Upper lobe of left lung (tissue), 6 donors: Measurements from ENCODE around the gene PUDP. TPM values are rescaled to one million over a fixed set of nuclear protein-coding genes. Genes with fewer than 3 reads are reported as not detected.
A peak's percentile ranks its signal among the peaks of the same experiment; 100 is the strongest.

Source experiments
- ATAC-seq, 2 donors: fragments of 200-7000 bp; cut with Tn5 transposase; one replicate each; pipeline ENCODE4 v1.9.1; 2022; ENCODE audit warnings: mild to moderate bottlenecking in 2 of 2, moderate library complexity in 2 of 2; ENCODE audit not compliant: low FRiP score in 2 of 2
- DNase-seq, 2 donors: peaks; one replicate each; pipeline ENCODE4 v3.0.0-alpha.2; 2019 to 2020
- H3K27ac ChIP-seq, 4 donors: fragments of 200-600 bp; sonication (generic); one replicate each; pipeline ENCODE4 v1.5.1; 2016 to 2019
- H3K27me3 ChIP-seq, 4 donors: fragments of 200-600 bp; sonication (generic); one replicate each; pipeline ENCODE4 v1.5.1; 2017 to 2019
- H3K36me3 ChIP-seq, 4 donors: fragments of 200-600 bp; sonication (generic); one replicate each; pipeline ENCODE4 v1.5.1; 2016 to 2019
- H3K4me1 ChIP-seq, 4 donors: fragments of 200-600 bp; sonication (generic); one replicate each; pipeline ENCODE4 v1.5.1; 2018 to 2019
- H3K4me3 ChIP-seq, 4 donors: fragments of 200-600 bp; sonication (generic); one replicate each; pipeline ENCODE4 v1.5.1; 2017 to 2019; ENCODE audit warnings: mild to moderate bottlenecking in 2 of 4, moderate library complexity in 1 of 4
- H3K9me3 ChIP-seq, 4 donors: fragments of 200-600 bp; sonication (generic); one replicate each; pipeline ENCODE4 v1.5.1; 2018 to 2019
- CTCF ChIP-seq, 6 experiments: fragments of 450-650 bp in 4 of 6; fragments of 200-600 bp in 2 of 6; sonication (generic) in 2 of 6; IDR thresholded peaks; one replicate each; pipeline ENCODE4 v1.5.1; 2016 to 2019; ENCODE audit warnings: antibody characterized with exemption in 6 of 6
- EP300 ChIP-seq, 4 donors: sonication (generic); formaldehyde crosslinking; IDR thresholded peaks; one replicate each; pipeline ENCODE4 v1.5.1; 2017; ENCODE audit warnings: antibody characterized with exemption in 4 of 4, control low read depth in 2 of 4
- POLR2A ChIP-seq, 4 donors: fragments of 450-650 bp; IDR thresholded peaks; one replicate each; pipeline ENCODE4 v1.5.1; 2016 to 2017; ENCODE audit warnings: antibody characterized with exemption in 4 of 4, mild to moderate bottlenecking in 2 of 4
- POLR2AphosphoS5 ChIP-seq, 2 donors: sonication (generic); formaldehyde crosslinking; IDR thresholded peaks; one replicate each; pipeline ENCODE4 v1.5.1; 2017; ENCODE audit warnings: antibody characterized with exemption in 2 of 2
- WGBS, 2 donors: methylation state at CpG; one replicate each; pipeline ENCODE4 v1.1.5; 2017 to 2018; 5-methylcytosine and 5-hydroxymethylcytosine counted together
- total RNA-seq, 6 donors: library from RNA; depleted of rRNA in 4 of 6; stranded (reverse); fragments of >200 nt in 4 of 6; gene quantifications; one replicate each; pipeline versions ENCODE4 v1.1.0 to v1.2.1, GENCODE V29; 2016 to 2021
- donor health status: DM: no; HTN: no; CAD: no; lungs with moderate emphysema.
- donor health status: DM: no; HTN: yes; CAD: no; lungs with severe emphysema.

PUDP gene
- total RNA-seq, 6 donors from 2014 or later = 15.0 to 48.2 (median 25.8) TPM

DNA sequence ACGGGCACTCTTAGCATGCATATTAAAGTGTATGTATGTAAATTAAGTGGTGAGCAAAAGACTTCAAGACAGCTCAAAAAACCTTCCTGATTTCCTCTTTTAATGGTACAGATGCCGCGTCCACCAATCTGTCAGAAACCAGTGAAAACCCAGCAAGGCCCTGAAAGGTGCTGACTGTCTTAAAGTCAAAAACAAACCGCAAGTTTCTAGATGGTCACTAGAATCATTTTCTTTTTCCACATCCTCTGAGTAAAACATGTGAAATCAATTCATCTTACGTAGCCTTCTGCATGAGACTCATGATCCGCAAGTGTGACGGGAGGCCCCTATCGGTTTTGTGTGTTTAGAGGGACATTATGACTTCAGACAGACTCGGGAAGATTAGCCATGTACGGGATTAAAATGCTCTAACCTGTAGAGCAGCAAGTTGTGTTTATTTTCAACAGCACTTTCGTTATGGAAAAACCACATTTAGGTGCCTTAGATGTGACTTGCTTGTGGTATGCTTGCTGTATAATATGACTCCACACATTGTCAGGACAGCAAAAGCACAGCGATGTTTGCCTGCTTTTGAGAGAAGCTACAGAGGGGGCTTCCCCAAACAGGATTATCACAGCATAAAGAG is 88.6 kb downstream of the PUDP start:
- TF ChIP-seq POLR2A (IDR thresholded peaks at IDR 0.05) (no peak), POLR2AphosphoS5 (IDR thresholded peaks at IDR 0.05) (no peak), CTCF (IDR thresholded peaks at IDR 0.05) (no peak), EP300 (IDR thresholded peaks at IDR 0.05) (no peak)
- Histone ChIP-seq H3K27ac (no peak overlapping the region), H3K9me3 (no peaks in the 10 kb centered on the region), H3K27me3 (no peaks in the 10 kb centered on the region), H3K4me1 (peaks cover 0 to 10% (median 2%) of the 10 kb centered on the region in 4 donors), H3K4me3 (no peak overlapping the region), H3K36me3 (peaks cover 0 to 15% (median 6%) of the 10 kb centered on the region in 4 donors)
- ATAC-seq (no peak), DNase-seq (no peak)
- 91 to 93% methylated on average over 12 of the region's 12 CpGs for WGBS, 2 donors

- peak in 1 of 2 donors; percentile 62 for DNase-seq
- peaks cover 0 to 10% (median 2%) of the 10 kb centered on the region in 4 donors for H3K4me1 ChIP-seq
- H3K4me3 ChIP-seq = no peak overlapping the region
- H3K27ac ChIP-seq = peak overlapping the region in 1 of 4 donors; percentile 37
- no peaks in the 10 kb centered on the region for H3K27me3 ChIP-seq
- H3K36me3 ChIP-seq = peaks cover 0 to 13% (median 6%) of the 10 kb centered on the region in 4 donors
- peak in 1 of 2 donors; percentile 49 for ATAC-seq
- 56 to 79% methylated on average over 10 of the region's 10 CpGs for WGBS, 2 donors
- no peaks in the 10 kb centered on the region for H3K9me3 ChIP-seq
- no peak for TF ChIP-seq EP300 (IDR thresholded peaks at IDR 0.05)
- no peak for TF ChIP-seq CTCF (IDR thresholded peaks at IDR 0.05)
- no peak for TF ChIP-seq POLR2A (IDR thresholded peaks at IDR 0.05)
- TF ChIP-seq POLR2AphosphoS5 (IDR thresholded peaks at IDR 0.05) = no peak
Measured at GRCh38 chrX:7055386-7056137, 92.4 kb downstream of the PUDP start.

GRCh38 chrX:7054219-7055216 is 93.4 kb downstream of the PUDP start:
- H3K4me3 ChIP-seq = no peak overlapping the region
- no peaks in the 10 kb centered on the region for H3K9me3 ChIP-seq
- TF ChIP-seq POLR2A (IDR thresholded peaks at IDR 0.05) = no peak
- TF ChIP-seq POLR2AphosphoS5 (IDR thresholded peaks at IDR 0.05) = no peak
- TF ChIP-seq CTCF (IDR thresholded peaks at IDR 0.05) = no peak
- H3K27ac ChIP-seq = peak overlapping the region in 1 of 4 donors; percentile 37
- WGBS, 2 donors = 87 to 88% methylated on average over 12 to 14 of the region's 14 CpGs
- H3K27me3 ChIP-seq = no peaks in the 10 kb centered on the region
- peaks cover 0 to 22% (median 7%) of the 10 kb centered on the region in 4 donors for H3K36me3 ChIP-seq
- ATAC-seq (no peak), DNase-seq (no peak)
- H3K4me1 ChIP-seq = peaks cover 0 to 10% (median 2%) of the 10 kb centered on the region in 4 donors

DNA sequence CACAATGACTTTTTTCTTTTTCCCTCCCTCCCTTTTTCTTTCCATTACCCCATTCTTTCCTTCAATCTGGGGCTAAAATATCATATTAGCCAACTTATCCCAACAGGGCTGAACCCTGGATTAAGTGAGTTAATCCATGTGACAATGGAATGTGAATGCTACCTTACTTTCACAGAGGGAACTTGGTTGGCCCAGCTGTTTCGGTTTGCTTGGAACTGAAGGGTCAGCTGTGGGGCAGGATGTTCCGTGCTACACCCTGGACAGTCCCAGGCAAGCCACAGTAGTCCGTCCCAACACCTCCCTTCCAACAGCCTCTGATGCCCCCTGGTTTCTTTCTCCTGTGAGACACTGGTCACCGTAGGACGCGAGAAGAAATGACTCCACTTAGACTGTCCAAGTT is 95.4 kb downstream of the PUDP start:
- no peak overlapping the region for H3K27ac ChIP-seq
- no peak overlapping the region for H3K4me3 ChIP-seq
- WGBS, 2 donors = 95 to 99% methylated on average over 3 to 6 of the region's 6 CpGs
- DNase-seq (no peak), ATAC-seq (no peak)
- no peaks in the 10 kb centered on the region for H3K9me3 ChIP-seq
- peaks cover 0 to 10% (median 2%) of the 10 kb centered on the region in 4 donors for H3K4me1 ChIP-seq
- TF ChIP-seq CTCF (IDR thresholded peaks at IDR 0.05) = no peak
- no peak for TF ChIP-seq POLR2A (IDR thresholded peaks at IDR 0.05)
- no peak for TF ChIP-seq EP300 (IDR thresholded peaks at IDR 0.05)
- TF ChIP-seq POLR2AphosphoS5 (IDR thresholded peaks at IDR 0.05) = no peak
- no peaks in the 10 kb centered on the region for H3K27me3 ChIP-seq
- peaks cover 0 to 29% (median 7%) of the 10 kb centered on the region in 4 donors for H3K36me3 ChIP-seq
